ENCODE results near the gene CA9. TPM values are rescaled to one million over a fixed set of nuclear protein-coding genes. Genes with fewer than 3 reads are reported as not detected.

CA9 gene
- total RNA-seq, 1 donor from 2014 or later, result 0.98 TPM

DNA sequence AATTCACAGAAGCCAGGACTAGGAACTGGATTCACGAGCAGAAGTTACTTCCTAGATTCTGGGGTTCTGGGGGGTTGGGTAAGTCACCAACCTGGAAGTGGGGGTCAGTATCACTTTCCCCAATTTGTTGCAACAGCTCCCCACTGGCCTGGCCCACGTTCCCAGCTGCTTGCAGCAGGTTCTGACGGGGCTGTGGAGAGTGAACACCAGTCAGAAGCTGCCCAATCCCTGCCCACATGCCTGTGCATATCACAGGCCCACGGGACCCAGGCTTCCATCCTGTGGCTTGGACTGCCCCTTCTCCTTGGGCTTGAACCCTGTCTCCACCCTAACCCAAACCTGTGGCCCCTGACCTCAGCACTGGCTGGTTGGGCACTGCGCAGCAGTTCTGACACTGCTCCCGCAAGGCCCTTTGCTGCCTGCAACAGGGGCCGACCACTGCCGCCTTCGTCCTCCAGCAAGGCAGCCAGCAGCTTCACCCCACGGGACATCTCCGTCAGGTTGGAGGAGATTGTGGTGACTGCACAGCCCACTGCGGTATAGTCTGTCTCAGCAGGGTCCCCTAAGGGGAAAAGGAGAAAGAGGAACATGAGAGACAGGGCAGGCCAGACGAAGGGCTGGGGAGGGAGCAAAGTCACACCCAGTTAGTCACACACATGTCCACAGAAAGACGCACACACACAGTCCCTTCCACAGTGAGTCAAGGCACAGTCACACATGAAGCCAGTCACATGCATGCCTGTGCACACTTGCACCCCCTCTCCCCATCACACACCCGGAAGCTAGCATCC is 45.2 kb downstream of the CA9 start:
- Histone ChIP-seq H3K4me1 (no peaks in the 10 kb centered on the region), H3K27ac (no peak overlapping the region), H3K36me3 (peaks cover 23 to 99% of the 10 kb centered on the region in 2 donors), H3K27me3 (no peaks in the 10 kb centered on the region), H3K4me3 (no peak overlapping the region), H3K9me3 (no peaks in the 10 kb centered on the region)
- TF ChIP-seq, protein P1, sequence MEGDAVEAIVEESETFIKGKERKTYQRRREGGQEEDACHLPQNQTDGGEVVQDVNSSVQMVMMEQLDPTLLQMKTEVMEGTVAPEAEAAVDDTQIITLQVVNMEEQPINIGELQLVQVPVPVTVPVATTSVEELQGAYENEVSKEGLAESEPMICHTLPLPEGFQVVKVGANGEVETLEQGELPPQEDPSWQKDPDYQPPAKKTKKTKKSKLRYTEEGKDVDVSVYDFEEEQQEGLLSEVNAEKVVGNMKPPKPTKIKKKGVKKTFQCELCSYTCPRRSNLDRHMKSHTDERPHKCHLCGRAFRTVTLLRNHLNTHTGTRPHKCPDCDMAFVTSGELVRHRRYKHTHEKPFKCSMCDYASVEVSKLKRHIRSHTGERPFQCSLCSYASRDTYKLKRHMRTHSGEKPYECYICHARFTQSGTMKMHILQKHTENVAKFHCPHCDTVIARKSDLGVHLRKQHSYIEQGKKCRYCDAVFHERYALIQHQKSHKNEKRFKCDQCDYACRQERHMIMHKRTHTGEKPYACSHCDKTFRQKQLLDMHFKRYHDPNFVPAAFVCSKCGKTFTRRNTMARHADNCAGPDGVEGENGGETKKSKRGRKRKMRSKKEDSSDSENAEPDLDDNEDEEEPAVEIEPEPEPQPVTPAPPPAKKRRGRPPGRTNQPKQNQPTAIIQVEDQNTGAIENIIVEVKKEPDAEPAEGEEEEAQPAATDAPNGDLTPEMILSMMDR (IDR thresholded peaks at IDR 0.05), result no peak
- no peak for TF ChIP-seq POLR2AphosphoS5 (IDR thresholded peaks at IDR 0.05; ENCODE audit: insufficient read depth in 1 of 2, low read depth in 1 of 2)
- TF ChIP-seq POLR2A (IDR thresholded peaks at IDR 0.05), result no peak
- no peak for DNase-seq (ENCODE audit: extremely low spot score in 2 of 2)
- intact Hi-C loops (cut with DNase I), result no loop called here

GRCh38 chr9:35719546-35719945 is 45.8 kb downstream of the CA9 start:
- no peaks in the 10 kb centered on the region for H3K4me1 ChIP-seq
- intact Hi-C loops (cut with DNase I), result no loop called here
- H3K27me3 ChIP-seq, result no peaks in the 10 kb centered on the region
- no peak overlapping the region for H3K4me3 ChIP-seq
- H3K36me3 ChIP-seq, result peaks cover 21 to 99% of the 10 kb centered on the region in 2 donors
- DNase-seq (ENCODE audit: extremely low spot score in 2 of 2), result no peak
- H3K9me3 ChIP-seq, result no peaks in the 10 kb centered on the region
- no peak for TF ChIP-seq POLR2AphosphoS5 (IDR thresholded peaks at IDR 0.05; ENCODE audit: insufficient read depth in 1 of 2, low read depth in 1 of 2)
- TF ChIP-seq, protein P1 (IDR thresholded peaks at IDR 0.05), result no peak
- TF ChIP-seq POLR2A (IDR thresholded peaks at IDR 0.05), result no peak
- no peak overlapping the region for H3K27ac ChIP-seq

- intact Hi-C loops (cut with DNase I), result no loop called here
- TF ChIP-seq, protein P1 (IDR thresholded peaks at IDR 0.05), result no peak
- TF ChIP-seq POLR2A (IDR thresholded peaks at IDR 0.05) (no peak), POLR2AphosphoS5 (IDR thresholded peaks at IDR 0.05; ENCODE audit: insufficient read depth in 1 of 2, low read depth in 1 of 2) (no peak)
- H3K27me3 ChIP-seq, result no peaks in the 10 kb centered on the region
- H3K36me3 ChIP-seq, result peaks cover 11 to 75% of the 10 kb centered on the region in 2 donors
- no peak overlapping the region for H3K27ac ChIP-seq
- no peak for DNase-seq (ENCODE audit: extremely low spot score in 2 of 2)
- H3K4me3 ChIP-seq, result no peak overlapping the region
- H3K9me3 ChIP-seq, result no peaks in the 10 kb centered on the region
- H3K4me1 ChIP-seq, result peaks cover 27% of the 10 kb centered on the region
Measured at GRCh38 chr9:35723426-35723825, 49.7 kb downstream of the CA9 start.

- H3K4me3 ChIP-seq, result no peak overlapping the region
- no peaks in the 10 kb centered on the region for H3K27me3 ChIP-seq
- H3K4me1 ChIP-seq, result peaks cover 32% of the 10 kb centered on the region
- no peaks in the 10 kb centered on the region for H3K9me3 ChIP-seq
- H3K27ac ChIP-seq, result no peak overlapping the region
- H3K36me3 ChIP-seq, result peaks cover 8 to 70% of the 10 kb centered on the region in 2 donors
- intact Hi-C loops (cut with DNase I), result no loop called here
- no peak for DNase-seq (ENCODE audit: extremely low spot score in 2 of 2)
- TF ChIP-seq, protein P1 (IDR thresholded peaks at IDR 0.05), result no peak
- TF ChIP-seq POLR2A (IDR thresholded peaks at IDR 0.05) (no peak), POLR2AphosphoS5 (IDR thresholded peaks at IDR 0.05; ENCODE audit: insufficient read depth in 1 of 2, low read depth in 1 of 2) (no peak)
Measured at GRCh38 chr9:35723908-35724307, 50.2 kb downstream of the CA9 start.

- intact Hi-C loops (cut with DNase I), result loop anchor here (5.0 kb wide), 1 partner anchor 33 kb away; no protein-coding TSS in a partner anchor
- no peaks in the 10 kb centered on the region for H3K27me3 ChIP-seq
- H3K27ac ChIP-seq, result no peak overlapping the region
- H3K9me3 ChIP-seq, result no peaks in the 10 kb centered on the region
- TF ChIP-seq POLR2AphosphoS5 (IDR thresholded peaks at IDR 0.05; ENCODE audit: insufficient read depth in 1 of 2, low read depth in 1 of 2) (no peak), POLR2A (IDR thresholded peaks at IDR 0.05) (no peak)
- TF ChIP-seq, protein P1 (IDR thresholded peaks at IDR 0.05), result no peak
- H3K4me1 ChIP-seq, result peaks cover 46% of the 10 kb centered on the region
- H3K4me3 ChIP-seq, result no peak overlapping the region
- DNase-seq (ENCODE audit: extremely low spot score in 2 of 2), result no peak
- peaks cover 8 to 55% of the 10 kb centered on the region in 2 donors for H3K36me3 ChIP-seq
Measured at GRCh38 chr9:35725362-35725761, 51.6 kb downstream of the CA9 start.

Measured in vagina (tissue), 2 donors.